Measurements from ENCODE around the gene PTGR3.

PTGR3 gene

GRCh38 chr18:75170022-75170789 is 38.7 kb downstream of the PTGR3 start:
- DNase-seq (ENCODE audit: low read depth) = no peak

- DNase-seq (ENCODE audit: low read depth) = no peak
Observed at GRCh38 chr18:75169411-75169810, 39.5 kb downstream of the PTGR3 start.

GRCh38 chr18:75168619-75169018 is 40.3 kb downstream of the PTGR3 start:
- DNase-seq (ENCODE audit: low read depth) = no peak

- DNase-seq (ENCODE audit: low read depth) = no peak
Observed at GRCh38 chr18:75167759-75168618, 41.0 kb downstream of the PTGR3 start.

- DNase-seq (ENCODE audit: low read depth) = no peak
Observed at GRCh38 chr18:75167137-75167536, 41.8 kb downstream of the PTGR3 start.

GRCh38 chr18:75165926-75166325 is 43.0 kb downstream of the PTGR3 start:
- DNase-seq (ENCODE audit: low read depth) = no peak

- no peak for DNase-seq (ENCODE audit: low read depth)
Observed at GRCh38 chr18:75164479-75164878, 44.5 kb downstream of the PTGR3 start.

GRCh38 chr18:75163736-75164135 is 45.2 kb downstream of the PTGR3 start:
- DNase-seq (ENCODE audit: low read depth) = no peak

- no peak for DNase-seq (ENCODE audit: low read depth)
Observed at GRCh38 chr18:75162978-75163377, 46.0 kb downstream of the PTGR3 start.

- DNase-seq (ENCODE audit: low read depth) = peak; percentile 30
Observed at GRCh38 chr18:75162467-75162866, 46.5 kb downstream of the PTGR3 start.

GRCh38 chr18:75161256-75162028 is 47.5 kb downstream of the PTGR3 start:
- DNase-seq (ENCODE audit: low read depth) = peak; percentile 29

GRCh38 chr18:75160364-75160763 is 48.6 kb downstream of the PTGR3 start:
- no peak for DNase-seq (ENCODE audit: low read depth)

GRCh38 chr18:75159646-75160356 is 49.1 kb downstream of the PTGR3 start:
- no peak for DNase-seq (ENCODE audit: low read depth)

- DNase-seq (ENCODE audit: low read depth) = no peak
Observed at GRCh38 chr18:75159238-75159518, 49.8 kb downstream of the PTGR3 start.
